Stimulated activated CD8-positive, alpha-beta memory T cell treated with anti-CD3 and anti-CD28 coated beads, Interleukin-12 subunit alpha, Interleukin-12 subunit beta, amount 100 ng/mL, for 24 hours (primary cell): Measurements from ENCODE around the gene PCYOX1L.

Experiments
- DNase-seq: peaks from one replicate; pipeline ENCODE4 v3.0.0-alpha.2; 2020; ENCODE audit errors: extremely low read depth

The PCYOX1L gene

DNA sequence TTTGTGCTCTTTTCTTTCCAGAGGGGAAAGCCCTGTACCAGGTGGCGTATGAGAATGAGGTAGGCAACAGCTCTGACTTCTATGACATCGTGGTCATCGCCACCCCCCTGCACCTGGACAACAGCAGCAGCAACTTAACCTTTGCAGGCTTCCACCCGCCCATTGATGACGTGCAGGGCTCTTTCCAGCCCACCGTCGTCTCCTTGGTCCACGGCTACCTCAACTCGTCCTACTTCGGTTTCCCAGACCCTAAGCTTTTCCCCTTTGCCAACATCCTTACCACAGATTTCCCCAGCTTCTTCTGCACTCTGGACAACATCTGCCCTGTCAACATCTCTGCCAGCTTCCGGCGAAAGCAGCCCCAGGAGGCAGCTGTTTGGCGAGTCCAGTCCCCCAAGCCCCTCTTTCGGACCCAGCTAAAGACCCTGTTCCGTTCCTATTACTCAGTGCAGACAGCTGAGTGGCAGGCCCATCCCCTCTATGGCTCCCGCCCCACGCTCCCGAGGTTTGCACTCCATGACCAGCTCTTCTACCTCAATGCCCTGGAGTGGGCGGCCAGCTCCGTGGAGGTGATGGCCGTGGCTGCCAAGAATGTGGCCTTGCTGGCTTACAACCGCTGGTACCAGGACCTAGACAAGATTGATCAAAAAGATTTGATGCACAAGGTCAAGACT is 10.3 kb downstream of the PCYOX1L start:
- no peak for DNase-seq

- no peak for DNase-seq
Observed at GRCh38 chr5:149370878-149371277, 13.0 kb downstream of the PCYOX1L start.

DNA sequence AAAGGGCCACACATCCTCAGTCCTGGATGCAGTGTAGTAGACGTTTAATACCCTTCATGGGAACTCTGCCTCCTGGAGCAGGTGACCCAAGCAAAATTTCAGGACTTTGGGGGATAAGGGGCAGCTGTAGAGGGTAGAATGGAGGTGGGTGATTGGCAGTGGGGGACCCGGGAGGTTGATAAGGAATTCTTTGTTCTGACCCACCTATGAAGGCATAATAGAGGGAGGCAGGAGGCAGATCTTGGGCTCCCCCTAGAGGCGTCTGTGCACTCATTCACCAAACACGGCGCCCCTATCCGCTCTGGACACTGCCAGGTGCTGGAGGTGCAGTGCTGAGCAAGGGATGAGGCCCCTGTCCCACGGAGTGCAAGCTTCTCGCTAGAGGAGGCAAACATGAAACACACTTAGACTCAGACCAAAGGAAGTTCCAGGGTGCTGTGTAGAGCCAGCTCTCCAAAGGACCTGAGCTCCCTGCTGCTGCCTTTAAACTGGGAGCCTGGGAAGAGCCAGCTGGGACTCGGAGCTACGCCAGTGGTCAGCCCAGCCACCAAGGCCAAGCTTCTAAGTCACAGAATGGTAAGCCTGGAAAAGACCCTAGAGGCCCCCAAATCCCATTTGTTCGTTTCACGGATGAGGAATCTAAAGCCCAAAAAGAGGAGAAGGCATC is 13.6 kb downstream of the PCYOX1L start:
- no peak for DNase-seq

DNA sequence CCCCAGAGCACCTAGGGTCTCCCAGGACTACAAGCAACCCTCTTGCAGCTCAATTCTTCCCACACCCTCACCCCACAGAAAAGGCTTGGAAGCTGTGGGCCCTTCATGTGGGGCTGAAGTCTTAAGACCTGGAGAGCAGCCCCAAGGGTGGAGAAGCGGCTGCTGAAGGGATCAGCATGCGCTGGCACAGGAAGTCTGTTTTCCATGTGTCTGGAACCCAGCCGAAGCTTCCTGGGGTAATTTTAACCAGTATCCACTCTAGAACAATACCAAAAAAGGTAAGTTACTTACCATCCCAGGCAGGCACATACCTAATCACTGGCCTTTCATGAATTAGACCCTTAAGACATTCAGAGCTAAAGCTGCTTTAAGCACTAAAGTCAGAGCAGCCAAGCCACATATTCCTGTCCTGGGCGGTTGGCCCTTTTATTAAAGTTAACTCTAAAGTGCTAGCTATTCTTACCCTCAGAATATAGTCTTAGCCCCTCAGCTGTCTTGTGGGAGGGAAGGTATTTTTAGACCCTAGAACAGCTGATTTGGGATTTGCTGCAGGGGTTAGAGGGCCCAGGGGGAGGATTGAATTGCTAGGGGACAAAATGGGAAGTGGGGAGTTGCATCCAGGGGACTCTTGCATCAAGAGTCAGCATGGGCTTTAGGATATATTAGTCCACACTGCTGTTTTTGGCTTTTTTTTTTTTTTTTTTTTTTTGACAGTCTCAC is 14.4 kb downstream of the PCYOX1L start:
- DNase-seq: no peak

DNA sequence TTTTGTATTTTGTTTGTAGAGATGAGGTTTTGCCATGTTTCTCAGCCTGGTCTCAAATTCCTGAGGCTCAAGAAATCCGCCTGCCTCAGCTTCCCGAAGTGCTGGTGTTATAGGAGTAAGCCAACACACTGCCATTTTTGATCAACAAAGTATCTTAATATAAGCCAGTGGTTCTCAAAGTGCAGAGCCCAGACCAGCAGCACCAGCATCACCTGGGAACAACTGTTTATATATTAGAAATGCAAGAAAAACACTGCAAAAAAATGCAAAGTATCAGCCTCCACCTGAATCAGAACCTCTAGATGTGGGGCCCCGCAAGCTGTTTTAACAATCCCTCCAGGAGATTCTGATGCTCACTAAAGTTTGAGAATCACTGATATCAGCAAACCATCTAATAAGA is 15.1 kb downstream of the PCYOX1L start:
- no peak for DNase-seq

DNA sequence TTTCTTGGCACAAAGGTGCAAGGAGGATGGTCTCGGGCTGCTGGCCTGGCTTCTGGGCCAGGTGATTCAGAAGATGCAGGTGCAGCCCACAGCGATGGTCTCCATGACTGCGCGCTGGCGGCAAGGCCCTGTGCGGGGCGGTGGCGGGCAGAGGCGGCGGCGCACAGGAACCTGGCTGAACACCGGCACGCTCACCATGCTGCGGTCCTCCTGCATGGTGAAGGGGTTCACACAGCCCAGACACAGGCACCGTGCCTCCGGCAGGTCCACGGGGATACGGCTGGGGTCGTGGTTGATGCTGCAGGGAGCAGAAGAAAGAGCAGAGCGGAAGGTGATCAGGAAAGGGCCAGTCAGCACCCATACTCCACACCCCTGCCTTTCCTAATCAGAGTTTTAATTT is 16.5 kb downstream of the PCYOX1L start:
- no peak for DNase-seq

DNA sequence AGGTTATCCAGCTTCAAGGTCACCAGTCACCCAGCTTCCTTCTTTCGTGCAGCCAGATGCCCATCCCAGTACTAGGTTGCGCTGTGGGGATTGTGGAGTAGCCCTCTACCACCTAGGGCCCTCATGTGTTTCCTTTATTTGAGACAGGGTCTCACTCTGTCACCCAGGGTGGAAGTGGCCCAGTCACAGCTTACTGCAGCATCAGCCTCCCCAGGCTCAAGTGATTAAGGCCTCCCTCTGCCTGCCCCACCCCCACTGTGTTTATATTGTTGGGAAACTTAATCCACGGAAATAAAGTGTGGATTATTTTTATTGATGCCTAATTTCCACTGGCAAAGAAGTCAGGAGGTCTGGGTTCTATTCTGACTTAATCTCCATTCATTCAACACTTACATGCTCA is 17.0 kb downstream of the PCYOX1L start:
- no peak for DNase-seq

DNA sequence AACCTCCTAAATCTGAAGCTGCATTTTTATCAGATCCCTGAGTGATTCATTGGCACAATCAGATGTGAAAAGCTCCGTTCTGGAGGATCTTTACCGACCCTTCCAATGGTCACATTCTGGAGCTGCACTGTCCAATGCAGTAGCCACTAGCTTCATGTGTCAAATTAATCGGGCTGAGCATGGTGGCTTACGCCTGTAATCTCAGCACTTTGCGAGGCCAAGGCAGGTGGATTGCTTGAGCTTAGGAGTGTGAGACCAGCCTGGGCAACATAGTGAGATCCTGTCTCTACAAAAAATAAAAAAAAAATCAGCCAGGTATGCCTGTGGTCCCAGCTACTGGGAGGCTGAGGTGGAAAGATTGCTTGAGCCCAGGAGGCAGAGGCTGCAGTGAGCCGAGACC is 17.6 kb downstream of the PCYOX1L start:
- no peak for DNase-seq

DNA sequence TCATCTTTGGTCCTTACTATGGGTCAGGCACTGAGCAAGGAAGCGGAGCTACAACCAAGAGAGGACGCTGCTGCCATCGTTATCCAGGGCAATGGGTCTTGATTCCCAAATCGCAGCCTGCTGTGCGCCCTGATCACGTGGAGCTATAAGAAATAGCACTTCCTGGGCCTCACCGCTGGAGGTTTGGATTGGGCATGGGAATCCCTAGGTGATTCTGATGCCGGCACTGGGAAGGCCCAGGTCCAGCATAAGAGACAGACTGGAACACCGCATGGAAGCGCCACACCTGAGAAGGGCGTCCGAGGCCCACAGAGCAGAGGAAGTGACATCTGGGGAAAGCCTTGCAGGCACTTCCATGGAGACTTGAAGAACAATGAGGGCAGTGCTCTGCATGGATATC is 18.3 kb downstream of the PCYOX1L start:
- no peak for DNase-seq

DNA sequence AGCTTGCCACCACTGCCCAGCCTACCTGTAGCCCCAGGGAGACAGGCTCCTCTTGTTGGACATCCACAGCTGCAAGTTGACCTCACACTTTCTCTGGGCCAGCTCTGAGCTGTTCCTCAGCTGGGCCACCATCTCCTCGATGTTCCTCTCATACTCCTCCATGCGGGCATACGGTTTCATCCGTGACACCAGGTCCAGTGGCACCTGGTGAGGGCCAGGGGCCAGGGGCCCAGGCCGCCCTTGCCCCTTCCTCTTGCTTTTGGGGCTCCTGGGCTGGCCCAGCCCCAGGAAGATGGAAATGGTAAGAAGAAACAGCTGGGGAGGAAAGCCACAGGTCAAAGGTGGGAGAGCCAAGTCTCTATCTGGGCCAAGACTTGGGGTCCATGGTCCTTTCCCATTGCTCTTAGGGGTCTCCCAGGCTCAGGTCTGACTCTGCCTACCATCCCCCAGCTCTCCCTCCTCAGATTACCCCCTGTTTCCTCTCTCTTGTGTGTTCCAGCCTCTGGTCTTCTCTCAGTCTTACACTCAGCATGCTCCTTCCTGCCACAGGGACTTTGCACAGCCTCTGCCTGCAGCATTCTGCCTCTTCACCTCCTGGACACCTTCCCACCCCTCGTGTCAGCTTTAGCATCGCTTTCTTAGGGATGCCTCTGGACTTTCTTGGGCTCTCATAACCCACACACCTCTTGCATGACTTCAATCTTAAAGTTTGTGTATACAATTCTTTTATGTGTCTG is 19.0 kb downstream of the PCYOX1L start:
- DNase-seq: no peak

DNA sequence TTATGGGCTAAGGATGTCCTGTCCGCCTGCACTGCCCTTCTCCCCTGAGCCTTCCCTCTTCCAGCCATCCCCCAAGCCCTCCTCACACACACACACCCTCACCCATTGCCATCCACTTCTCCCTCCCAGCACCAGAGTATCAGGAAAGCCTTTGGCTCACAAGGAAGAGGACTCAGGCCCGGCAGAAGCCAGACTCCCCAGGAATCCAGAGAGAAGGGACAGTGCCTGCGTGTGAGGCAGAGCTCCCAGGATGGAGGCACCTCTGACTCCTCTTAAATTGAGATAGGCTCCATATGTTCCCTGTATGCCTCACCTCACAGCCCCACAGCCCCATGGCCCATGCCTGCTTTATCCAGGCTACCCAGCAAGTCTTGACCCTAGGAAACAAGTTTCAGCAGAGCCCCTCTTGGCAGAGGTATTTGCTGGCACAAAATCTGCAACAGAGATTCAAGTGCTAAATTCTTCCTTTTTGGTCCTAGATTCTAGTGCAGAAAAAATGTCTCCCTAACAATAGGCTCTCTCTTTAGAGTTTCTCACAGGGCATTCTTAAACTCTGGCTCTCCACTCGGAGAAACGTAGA is 20.5 kb downstream of the PCYOX1L start:
- no peak for DNase-seq

GRCh38 chr5:149379177-149379761 is 21.4 kb downstream of the PCYOX1L start, which contains the start of gene IL17B:
Gene IL17B, minus strand, starts transcription at chr5:149379292. Its CDS starts 67 bp downstream, at chr5:149379225.
- no peak for DNase-seq

- DNase-seq: no peak
Observed at GRCh38 chr5:149379818-149380374, 22.1 kb downstream of the PCYOX1L start.

GRCh38 chr5:149380466-149381121 is 22.7 kb downstream of the PCYOX1L start:
- DNase-seq: no peak

DNA sequence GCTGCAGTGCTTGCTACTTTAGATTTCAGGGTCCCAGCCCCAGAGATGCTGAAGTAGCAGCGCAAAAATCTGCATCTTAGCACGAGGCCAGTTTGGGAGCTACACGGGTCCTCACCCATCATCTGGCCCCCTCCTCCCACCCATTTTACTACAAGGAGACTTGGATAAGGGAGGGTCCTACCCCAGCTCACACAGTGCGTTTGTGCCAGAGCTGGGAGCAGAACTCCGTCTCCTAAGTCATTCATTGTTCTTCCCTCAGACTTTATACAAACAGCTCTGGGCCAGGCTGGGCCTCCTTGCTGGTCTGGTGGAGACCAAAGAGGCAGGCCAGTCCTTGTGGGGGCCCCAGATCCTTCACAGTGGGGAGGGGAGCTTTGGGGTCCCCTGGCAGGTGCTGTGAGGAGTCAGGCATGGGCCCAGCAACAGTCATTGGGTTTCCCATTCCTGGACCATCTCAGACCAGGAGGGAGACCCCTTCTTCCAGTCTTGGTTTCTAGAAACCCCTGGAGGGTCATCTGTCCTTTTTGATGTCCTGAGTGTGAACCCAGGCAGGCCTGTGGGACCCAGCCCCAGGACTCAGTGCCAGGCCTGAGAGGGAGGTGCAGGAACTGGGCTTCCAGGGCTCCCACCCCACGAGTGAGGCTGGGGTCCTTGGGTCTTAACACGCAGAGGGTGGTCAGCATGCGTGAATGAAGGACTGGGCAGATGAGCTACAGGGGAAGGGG is 23.6 kb downstream of the PCYOX1L start:
- no peak for DNase-seq

GRCh38 chr5:149381986-149382338 is 24.1 kb downstream of the PCYOX1L start:
- no peak for DNase-seq

DNA sequence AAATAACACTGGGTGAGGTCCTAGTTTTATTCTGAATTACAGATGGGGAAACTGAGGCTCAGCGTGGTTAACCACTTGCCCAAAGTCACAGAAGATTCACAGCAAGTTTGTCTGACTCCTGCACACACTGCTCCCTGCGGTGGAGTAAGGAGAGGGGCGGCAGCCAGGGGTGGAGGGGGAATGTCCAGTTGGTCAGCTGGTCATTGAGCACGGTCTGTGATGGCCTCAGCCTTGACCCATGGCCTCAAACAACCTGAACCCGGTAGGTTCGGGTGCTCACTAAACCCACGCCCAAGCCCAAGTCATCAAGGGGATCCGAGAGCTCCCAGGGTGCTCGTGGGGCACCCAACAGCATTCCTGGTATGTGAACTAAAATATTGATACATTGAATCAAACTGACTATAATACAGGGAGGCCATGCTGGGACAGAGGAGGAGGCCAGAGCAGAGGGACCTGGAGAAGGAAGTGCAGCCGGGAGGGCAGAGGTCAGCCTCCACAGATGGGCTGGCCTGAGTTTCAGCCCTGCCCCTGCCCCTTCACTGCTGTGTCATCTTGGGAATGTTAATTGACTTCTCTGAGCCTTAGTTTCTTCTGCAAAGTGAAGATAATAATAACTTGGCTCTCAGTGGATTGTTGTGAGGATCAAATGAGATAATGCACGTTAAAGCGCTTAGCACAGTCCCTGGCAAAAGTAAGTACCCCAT is 24.8 kb downstream of the PCYOX1L start:
- DNase-seq: no peak

DNA sequence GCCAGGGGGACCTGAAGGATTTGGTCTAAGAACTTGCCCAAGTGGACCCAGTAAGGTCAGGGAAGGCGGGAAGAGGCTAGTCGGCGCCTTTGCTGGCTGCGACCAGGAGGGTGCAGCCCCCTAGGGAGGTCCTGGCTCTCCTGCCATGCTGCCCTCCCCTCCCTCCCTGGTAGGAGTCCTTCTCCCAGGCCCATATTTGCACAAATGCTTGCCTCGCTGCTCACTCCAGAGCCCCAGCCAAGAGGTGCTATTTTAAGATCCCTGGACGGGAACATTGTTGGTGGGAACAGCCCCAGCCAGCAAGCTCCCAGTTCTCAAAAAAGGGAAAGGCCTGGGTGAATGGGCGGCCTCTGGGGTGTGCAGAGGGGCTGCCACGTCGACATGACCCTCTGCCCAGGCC is 25.6 kb downstream of the PCYOX1L start:
- no peak for DNase-seq

DNA sequence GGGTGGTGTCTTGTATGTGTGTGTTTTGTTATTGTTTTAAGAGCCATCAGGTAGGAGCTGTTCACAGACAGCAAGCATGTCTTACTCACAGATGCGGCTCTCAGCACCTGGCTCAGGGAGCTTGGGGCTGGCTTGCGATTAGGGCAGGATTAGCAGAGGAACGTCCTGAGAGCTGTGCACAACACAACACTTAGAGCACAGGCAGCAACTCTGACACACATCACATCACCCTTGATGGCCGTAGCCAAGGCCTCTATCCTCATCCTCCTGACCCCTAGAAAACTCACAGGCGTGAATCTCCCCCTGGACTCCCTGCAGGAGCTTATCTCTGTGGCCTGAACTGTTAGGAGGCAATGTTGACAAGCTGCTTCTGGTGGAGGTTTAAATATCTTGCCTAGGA is 28.3 kb downstream of the PCYOX1L start:
- no peak for DNase-seq
